K562 (cell line): Measurements from ENCODE around the gene NFIC. TPM values are rescaled to one million over a fixed set of nuclear protein-coding genes. Genes with fewer than 3 reads are reported as not detected.

Source experiments
- ATAC-seq: fragments of 200-7000 bp; cut with Tn5 transposase; 3 replicates; pipeline ENCODE4 v1.9.1; 2020; ENCODE audit warnings: moderate library complexity
- BruUV-seq: library from RNA; stranded (reverse); fragments of 400-500 nt; replicated peaks from 2 replicates; lab custom pipeline; 2021; lab: Mats Ljungman, UMichigan
- CTCF ChIA-PET: fragments of 300-600 bp; formaldehyde crosslinking; extraction: SDS; loops from one replicate; lab custom pipeline; 2021; ENCODE audit warnings: low intra/inter-chr PET ratio; lab: Yijun Ruan, JAX
- POLR2A ChIA-PET: fragments of 300-600, 350-650 bp; sonication (Branson Sonifier 250); formaldehyde crosslinking; extraction: SDS; loops from one replicate; lab custom pipeline; 2021; ENCODE audit warnings: antibody characterized with exemption, inconsistent platforms; lab: Yijun Ruan, JAX
- DNase-seq, 4 experiments: peaks; one replicate each; pipeline versions ENCODE4 v3.0.0 to v3.0.0-alpha.2; 2011 to 2018; ENCODE audit warnings: low spot score in 3 of 4, mixed read lengths in 3 of 4; ENCODE audit errors: extremely low read depth in 1 of 4
- FAIRE-seq: peaks from 2 replicates; lab custom pipeline; 2011; peaks lifted over from hg19 to GRCh38; lab: Jason Lieb, UNC
- H2AFZ ChIP-seq: 2 replicates; pipeline ENCODE4 v1.6.0; 2011; ENCODE audit warnings: low read depth, low read length, control low read depth, inconsistent platforms
- H3K27ac ChIP-seq: fragments of 200-600 bp; 3 replicates; pipeline ENCODE4 v1.8.0; 2011; ENCODE audit warnings: low read depth, mild to moderate bottlenecking, control low read depth, inconsistent platforms, low read length, moderate library complexity, mixed read lengths; ENCODE audit errors: extremely low read depth
- H3K27me3 ChIP-seq, 2 experiments: fragments of 300-600 bp in 1 of 2; 2 replicates in 1 of 2; 3 replicates in 1 of 2; pipeline versions ENCODE4 v1.6.0 to v1.8.0; 2011; ENCODE audit warnings: inconsistent platforms in 2 of 2, low read length in 2 of 2, mild to moderate bottlenecking in 1 of 2, mixed read lengths in 1 of 2, moderate library complexity in 1 of 2; ENCODE audit not compliant: control insufficient read depth in 2 of 2, insufficient read depth in 2 of 2
- H3K36me3 ChIP-seq: fragments of 300-600 bp; 3 replicates; pipeline ENCODE4 v1.8.0; 2011; ENCODE audit warnings: mild to moderate bottlenecking, low read length, inconsistent platforms; ENCODE audit not compliant: control insufficient read depth, insufficient read depth
- H3K4me1 ChIP-seq, 2 experiments: fragments of 200-600 bp in 1 of 2; replicated peaks in 1 of 2; 2 replicates in 1 of 2; 3 replicates in 1 of 2; pipeline versions ENCODE4 v1.5.1 to v1.8.0; 2011; ENCODE audit warnings: inconsistent platforms in 2 of 2, low read length in 2 of 2, mild to moderate bottlenecking in 1 of 2, mixed read lengths in 1 of 2, moderate library complexity in 1 of 2; ENCODE audit not compliant: control insufficient read depth in 2 of 2, insufficient read depth in 2 of 2
- H3K4me2 ChIP-seq: 2 replicates; pipeline ENCODE4 v1.6.1; 2011; ENCODE audit warnings: low read length, control low read depth, inconsistent platforms, mixed read lengths; ENCODE audit not compliant: insufficient read depth
- H3K4me3 ChIP-seq: fragments of 200-600 bp; sonication (generic), shearing (Covaris generic); 2 replicates; pipeline ENCODE4 v1.5.1; 2016; ENCODE audit warnings: control low read depth, inconsistent platforms
- H3K79me2 ChIP-seq: fragments of 200-600 bp; 3 replicates; pipeline ENCODE4 v1.8.0; 2011; ENCODE audit warnings: low read length, inconsistent platforms; ENCODE audit not compliant: control insufficient read depth, insufficient read depth
- H3K9ac ChIP-seq, 2 experiments: 2 replicates each; pipeline versions ENCODE4 v1.6.0 to v1.6.1; 2011; ENCODE audit warnings: low read depth in 2 of 2, low read length in 2 of 2, control low read depth in 1 of 2, inconsistent platforms in 1 of 2, mild to moderate bottlenecking in 1 of 2, mixed read lengths in 1 of 2; ENCODE audit not compliant: insufficient read depth in 1 of 2
- H3K9me1 ChIP-seq: one replicate; pipeline ENCODE4 v1.6.0; 2011; ENCODE audit warnings: inconsistent platforms, mild to moderate bottlenecking, low read length, moderate library complexity; ENCODE audit not compliant: control insufficient read depth, insufficient read depth
- H3K9me3 ChIP-seq: replicated peaks from 2 replicates; pipeline ENCODE4 v1.5.1; 2011; ENCODE audit warnings: low read depth, low read length, inconsistent platforms; ENCODE audit not compliant: control insufficient read depth, insufficient read depth
- H4K20me1 ChIP-seq: replicated peaks from 2 replicates; pipeline ENCODE4 v1.6.1; 2011; ENCODE audit warnings: low read length, inconsistent platforms, mixed read lengths; ENCODE audit not compliant: control insufficient read depth, insufficient read depth
- KDM4B ChIP-seq, 2 experiments: fragments of 450-650 bp in 1 of 2; sonication (generic) in 1 of 2; IDR thresholded peaks; 2 replicates each; pipeline ENCODE4 v1.6.1; 2016 to 2017; ENCODE audit warnings: borderline replicate concordance in 2 of 2, antibody characterized with exemption in 1 of 2, low read depth in 1 of 2, mild to moderate bottlenecking in 1 of 2
- MCM3 ChIP-seq: fragments of 450-650 bp; IDR thresholded peaks from 2 replicates; pipeline ENCODE4 v1.6.1; 2016
- MYC ChIP-seq, 2 experiments: fragments of 250-450 bp in 1 of 2; sonication (Bioruptor Pico) in 1 of 2; IDR thresholded peaks; 2 replicates each; pipeline versions ENCODE4 v1.5.1 to v1.6.1; 2012 to 2021; ENCODE audit warnings: low read depth in 2 of 2, borderline replicate concordance in 1 of 2, improper control_type of control experiment in 1 of 2, low read length in 1 of 2, mild to moderate bottlenecking in 1 of 2, moderate library complexity in 1 of 2
- PRPF4 ChIP-seq: fragments of 200-400 bp; formaldehyde crosslinking; IDR thresholded peaks from one replicate; pipeline ENCODE4 v1.6.1; 2017; ENCODE audit warnings: low read length, low read depth, mild to moderate bottlenecking; ENCODE audit not compliant: insufficient read depth, poor library complexity, severe bottlenecking
- TARDBP ChIP-seq: fragments of 450-650 bp; IDR thresholded peaks from 2 replicates; pipeline ENCODE4 v1.6.1; 2016
- TRIM28 ChIP-seq: fragments of 450-650 bp; IDR thresholded peaks from 2 replicates; pipeline ENCODE4 v1.6.1; 2017
- ZBTB40 ChIP-seq, 2 experiments: fragments of 450-650 bp in 1 of 2; sonication (generic) in 1 of 2; formaldehyde crosslinking in 1 of 2; IDR thresholded peaks; 2 replicates each; pipeline versions ENCODE4 v1.7.1 to v1.9.0; 2016 to 2022; ENCODE audit warnings: inconsistent platforms in 1 of 2, mild to moderate bottlenecking in 1 of 2, missing genetic modification reagents in 1 of 2
- ZNF124 ChIP-seq: sonication (generic); formaldehyde crosslinking; IDR thresholded peaks from 2 replicates; pipeline ENCODE4 v1.8.1; 2022; ENCODE audit warnings: missing genetic modification reagents
- ZNF146 ChIP-seq: IDR thresholded peaks from one replicate; pipeline ENCODE4 v1.6.1; 2018; ENCODE audit warnings: missing compliant biosample characterization; ENCODE audit not compliant: unreplicated experiment
- ZNF354B ChIP-seq: fragments of 250-450 bp; sonication (Bioruptor Pico); IDR thresholded peaks from 2 replicates; pipeline ENCODE4 v1.4.0; 2020
- ZNF445 ChIP-seq: fragments of 250-450 bp; sonication (Bioruptor Pico); IDR thresholded peaks from 2 replicates; pipeline ENCODE4 v1.4.0; 2020; ENCODE audit warnings: low read depth, mild to moderate bottlenecking, moderate library complexity
- WGBS: fragments of 100-300 bp; shearing (Covaris generic); methylation state at CpG from one replicate; pipeline ENCODE4 v1.1.6; 2016; ENCODE audit warnings: low coverage, mixed read lengths; ENCODE audit not compliant: insufficient coverage; ENCODE audit errors: missing lambda C conversion rate; 5-methylcytosine and 5-hydroxymethylcytosine counted together
- in situ Hi-C: fragments of 300-500 bp; cut with MboI; formaldehyde crosslinking; loops from 4 replicates; pipeline ENCODE4 v1.15.0; 2018; ENCODE audit warnings: inconsistent platforms, mixed read lengths
- intact Hi-C: fragments of 100-400 bp; cut with micrococcal nuclease; formaldehyde crosslinking; loops from 2 replicates; pipeline ENCODE4 v1.14.2; 2022
- polyA plus RNA-seq, 8 experiments: library from polyadenylated mRNA; depleted of rRNA in 4 of 8; stranded (reverse) in 5 of 8; unstranded in 3 of 8; fragments of >200 nt; fragmentation: Nextera tagmentation in 2 of 8; fragmentation: Illumina TruSeq in 1 of 8; extraction: Ambion mirVana in 2 of 8; extraction: Trizol in 1 of 8; gene quantifications; 2 replicates each; pipeline versions ENCODE4 v1.2.1 to v1.2.3, GENCODE V29; 2011 to 2014; ENCODE audit warnings: inconsistent platforms in 1 of 8, missing spikeins in 1 of 8
- total RNA-seq, 7 experiments: library from RNA; depleted of rRNA in 6 of 7; stranded (reverse); fragments of >200 nt in 6 of 7; fragmentation: Illumina TruSeq in 2 of 7; extraction: Trizol in 2 of 7; gene quantifications; 2 replicates each; pipeline versions ENCODE4 v1.2.1 to v1.2.3, GENCODE V29; 2011 to 2021; ENCODE audit warnings: low replicate concordance in 1 of 7

NFIC gene
- total and polyA plus RNA-seq, 9 of the 15 experiments (the other 6 are each of a cell fraction or from before 2014, with no cell fraction given) = 0.71 to 62.1 (median 6.9) TPM

GRCh38 chr19:3434630-3435553 is 68.5 kb downstream of the NFIC start:
- in situ Hi-C loops = loop anchor here (5.0 kb wide), 1 partner anchor 93 kb away; no protein-coding TSS in a partner anchor
- H3K79me2 ChIP-seq = peaks cover 27% of the 10 kb centered on the region
- intact Hi-C loops = loop anchor here (5.0 kb wide), 1 partner anchor 78 kb away; no protein-coding TSS in a partner anchor
- H3K4me3 ChIP-seq = peak overlapping the region; percentile 53
- peak; percentile 99 for ATAC-seq
- peak overlapping the region; percentile 85 to 94 for H3K9ac ChIP-seq
- H4K20me1 ChIP-seq = peaks cover 14% of the 10 kb centered on the region
- no peaks in the 10 kb centered on the region for H3K27me3 ChIP-seq
- H3K9me3 ChIP-seq = no peaks in the 10 kb centered on the region
- ChIA-PET POLR2A (interaction anchor here (0.5 to 0.8 kb wide), 5 partner anchors 46 to 121 kb away, joined by 3 to 5 read pairs (median 4); partner anchors contain the start of gene FZR1), CTCF (no interaction called here)
- peaks cover 76% of the 10 kb centered on the region for H3K36me3 ChIP-seq
- H3K9me1 ChIP-seq = no peaks in the 10 kb centered on the region
- H3K4me2 ChIP-seq = peak overlapping the region; percentile 97
- H3K4me1 ChIP-seq = peaks cover 4 to 20% of the 10 kb centered on the region in 2 experiments; a peak in 4 of 5 replicates
- peak; percentile 80 for FAIRE-seq
- 4% methylated on average over 54 of the region's 67 CpGs for WGBS
- BruUV-seq = TSS peak; percentile 23
- peak; percentile 96 to 97 (median 97) for DNase-seq
- H2AFZ ChIP-seq = peak overlapping the region; percentile 99
- peak overlapping the region; percentile 96 for H3K27ac ChIP-seq
- TF ChIP-seq ZNF124 (CRISPR knock-in tag) = no peak
- TF ChIP-seq MCM3 = no peak
- no peak for TF ChIP-seq PRPF4
- TF ChIP-seq ZBTB40 (IDR thresholded peaks at IDR 0.05) = peak; percentile 99
- no peak for TF ChIP-seq ZBTB40 (CRISPR knock-in tag; IDR thresholded peaks at IDR 0.05)
- peak; percentile 25; the same call in 1 of the 2 replicates for TF ChIP-seq TARDBP
- no peak for TF ChIP-seq TRIM28
- TF ChIP-seq ZNF445 (CRISPR knock-in tag) = no peak
- TF ChIP-seq ZNF146 = no peak
- TF ChIP-seq MYC (IDR thresholded peaks at IDR 0.05; ENCODE audit: low read depth, low read length) = peak; percentile 86
- no peak for TF ChIP-seq MYC (CRISPR knock-in tag; IDR thresholded peaks at IDR 0.05; ENCODE audit: borderline replicate concordance, low read depth)
- TF ChIP-seq ZNF354B (CRISPR knock-in tag) = no peak
- peak in 1 of 2 experiments; percentile 91; a peak in 1 of 4 replicates for TF ChIP-seq KDM4B (IDR thresholded peaks at IDR 0.05; ENCODE audit: borderline replicate concordance in 2 of 2, low read depth in 1 of 2)
